Neural cell (in vitro differentiated cells): ENCODE measurements around the gene FCHSD2.

Experiments used
- EP300 ChIP-seq: fragments of 450-650 bp; conservative IDR thresholded peaks from 2 replicates; pipeline ENCODE4 v1.6.1; 2014; ENCODE audit warnings: antibody characterized with exemption, mild to moderate bottlenecking, moderate library complexity; ENCODE audit not compliant: poor library complexity, severe bottlenecking
- EZH2 ChIP-seq: fragments of 200-600, 300-800 bp; shearing (Covaris generic), sonication (generic); IDR thresholded peaks from 2 replicates; pipeline ENCODE4 v1.6.1; 2014; ENCODE audit warnings: antibody characterized with exemption, low read length, borderline replicate concordance, mild to moderate bottlenecking; ENCODE audit not compliant: insufficient read depth, poor library complexity, severe bottlenecking
- MXI1 ChIP-seq: fragments of 450-650 bp; conservative IDR thresholded peaks from 2 replicates; pipeline ENCODE4 v1.6.1; 2014; ENCODE audit warnings: antibody characterized with exemption, mild to moderate bottlenecking; ENCODE audit not compliant: poor library complexity, severe bottlenecking
- POLR2AphosphoS5 ChIP-seq: IDR thresholded peaks from 2 replicates; pipeline ENCODE4 v1.6.1; 2012
- RAD21 ChIP-seq: fragments of 450-650 bp; conservative IDR thresholded peaks from 2 replicates; pipeline ENCODE4 v1.6.1; 2014; ENCODE audit warnings: antibody characterized with exemption, mild to moderate bottlenecking, moderate library complexity
- SMC3 ChIP-seq: fragments of 450-650 bp; conservative IDR thresholded peaks from 2 replicates; pipeline ENCODE4 v1.6.1; 2014; ENCODE audit warnings: antibody characterized with exemption, mild to moderate bottlenecking, moderate library complexity; ENCODE audit not compliant: poor library complexity
- TAF1 ChIP-seq: IDR thresholded peaks from 2 replicates; pipeline ENCODE4 v1.6.1; 2012; ENCODE audit warnings: low read depth
- TF ChIP-seq, protein P1 (sequence below): fragments of 450-650 bp; IDR thresholded peaks from 2 replicates; pipeline ENCODE4 v1.5.1; 2014; ENCODE audit warnings: antibody characterized with exemption, mild to moderate bottlenecking, moderate library complexity; ENCODE audit not compliant: poor library complexity, severe bottlenecking
- TF ChIP-seq, protein P2 (sequence below): IDR thresholded peaks from 2 replicates; pipeline ENCODE4 v1.6.1; 2012; ENCODE audit warnings: borderline replicate concordance

DNA sequence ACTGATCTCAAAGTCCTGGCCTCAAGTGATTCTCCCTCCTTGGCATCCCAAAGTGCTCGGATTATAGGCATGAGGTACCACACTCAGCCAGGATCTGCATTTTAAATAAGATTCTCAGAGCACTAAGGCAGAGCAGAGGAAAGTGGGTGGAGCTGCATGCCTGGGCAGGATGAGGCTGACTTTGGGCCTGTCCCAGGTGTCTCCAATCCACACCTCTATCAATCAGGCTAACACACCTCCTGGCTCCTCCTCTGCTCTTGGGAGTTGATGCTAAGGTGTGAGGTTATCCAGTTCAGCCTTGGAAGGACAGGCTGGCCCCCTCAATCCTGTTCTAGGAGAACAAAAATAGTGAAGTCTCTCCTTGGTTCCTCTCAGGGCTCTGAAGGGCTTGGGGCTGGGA is 45.7 kb upstream of the FCHSD2 start:
- TF ChIP-seq, protein P1, sequence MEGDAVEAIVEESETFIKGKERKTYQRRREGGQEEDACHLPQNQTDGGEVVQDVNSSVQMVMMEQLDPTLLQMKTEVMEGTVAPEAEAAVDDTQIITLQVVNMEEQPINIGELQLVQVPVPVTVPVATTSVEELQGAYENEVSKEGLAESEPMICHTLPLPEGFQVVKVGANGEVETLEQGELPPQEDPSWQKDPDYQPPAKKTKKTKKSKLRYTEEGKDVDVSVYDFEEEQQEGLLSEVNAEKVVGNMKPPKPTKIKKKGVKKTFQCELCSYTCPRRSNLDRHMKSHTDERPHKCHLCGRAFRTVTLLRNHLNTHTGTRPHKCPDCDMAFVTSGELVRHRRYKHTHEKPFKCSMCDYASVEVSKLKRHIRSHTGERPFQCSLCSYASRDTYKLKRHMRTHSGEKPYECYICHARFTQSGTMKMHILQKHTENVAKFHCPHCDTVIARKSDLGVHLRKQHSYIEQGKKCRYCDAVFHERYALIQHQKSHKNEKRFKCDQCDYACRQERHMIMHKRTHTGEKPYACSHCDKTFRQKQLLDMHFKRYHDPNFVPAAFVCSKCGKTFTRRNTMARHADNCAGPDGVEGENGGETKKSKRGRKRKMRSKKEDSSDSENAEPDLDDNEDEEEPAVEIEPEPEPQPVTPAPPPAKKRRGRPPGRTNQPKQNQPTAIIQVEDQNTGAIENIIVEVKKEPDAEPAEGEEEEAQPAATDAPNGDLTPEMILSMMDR = no peak
- no peak for TF ChIP-seq POLR2AphosphoS5
- no peak for TF ChIP-seq EP300
- no peak for TF ChIP-seq EZH2
- TF ChIP-seq TAF1 = no peak
- TF ChIP-seq MXI1 = no peak
- TF ChIP-seq RAD21 = no peak
- TF ChIP-seq, protein P2, sequence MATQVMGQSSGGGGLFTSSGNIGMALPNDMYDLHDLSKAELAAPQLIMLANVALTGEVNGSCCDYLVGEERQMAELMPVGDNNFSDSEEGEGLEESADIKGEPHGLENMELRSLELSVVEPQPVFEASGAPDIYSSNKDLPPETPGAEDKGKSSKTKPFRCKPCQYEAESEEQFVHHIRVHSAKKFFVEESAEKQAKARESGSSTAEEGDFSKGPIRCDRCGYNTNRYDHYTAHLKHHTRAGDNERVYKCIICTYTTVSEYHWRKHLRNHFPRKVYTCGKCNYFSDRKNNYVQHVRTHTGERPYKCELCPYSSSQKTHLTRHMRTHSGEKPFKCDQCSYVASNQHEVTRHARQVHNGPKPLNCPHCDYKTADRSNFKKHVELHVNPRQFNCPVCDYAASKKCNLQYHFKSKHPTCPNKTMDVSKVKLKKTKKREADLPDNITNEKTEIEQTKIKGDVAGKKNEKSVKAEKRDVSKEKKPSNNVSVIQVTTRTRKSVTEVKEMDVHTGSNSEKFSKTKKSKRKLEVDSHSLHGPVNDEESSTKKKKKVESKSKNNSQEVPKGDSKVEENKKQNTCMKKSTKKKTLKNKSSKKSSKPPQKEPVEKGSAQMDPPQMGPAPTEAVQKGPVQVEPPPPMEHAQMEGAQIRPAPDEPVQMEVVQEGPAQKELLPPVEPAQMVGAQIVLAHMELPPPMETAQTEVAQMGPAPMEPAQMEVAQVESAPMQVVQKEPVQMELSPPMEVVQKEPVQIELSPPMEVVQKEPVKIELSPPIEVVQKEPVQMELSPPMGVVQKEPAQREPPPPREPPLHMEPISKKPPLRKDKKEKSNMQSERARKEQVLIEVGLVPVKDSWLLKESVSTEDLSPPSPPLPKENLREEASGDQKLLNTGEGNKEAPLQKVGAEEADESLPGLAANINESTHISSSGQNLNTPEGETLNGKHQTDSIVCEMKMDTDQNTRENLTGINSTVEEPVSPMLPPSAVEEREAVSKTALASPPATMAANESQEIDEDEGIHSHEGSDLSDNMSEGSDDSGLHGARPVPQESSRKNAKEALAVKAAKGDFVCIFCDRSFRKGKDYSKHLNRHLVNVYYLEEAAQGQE = no peak
- TF ChIP-seq SMC3 = no peak
